Endometrial microvascular endothelial cells (primary cell): ENCODE data around the gene AUNIP. TPM values are rescaled to one million over a fixed set of nuclear protein-coding genes. Genes with fewer than 3 reads are reported as not detected.

Experiments
- in situ Hi-C: cut with HindIII; loops from 2 replicates; pipeline ENCODE4 v1.10.0; 2017; ENCODE audit warnings: low sequenced_read_pairs, low pct_unique_long_range_greater_than_20kb; ENCODE audit errors: inconsistent ontology term
- total RNA-seq: library from RNA; depleted of rRNA; stranded (reverse); fragments of >200 nt; gene quantifications from one replicate; pipeline ENCODE4 v1.2.3, GENCODE V29; 2015; ENCODE audit errors: inconsistent ontology term

Gene AUNIP
- total RNA-seq, 1 donor from 2014 or later, result 1.6 TPM

DNA sequence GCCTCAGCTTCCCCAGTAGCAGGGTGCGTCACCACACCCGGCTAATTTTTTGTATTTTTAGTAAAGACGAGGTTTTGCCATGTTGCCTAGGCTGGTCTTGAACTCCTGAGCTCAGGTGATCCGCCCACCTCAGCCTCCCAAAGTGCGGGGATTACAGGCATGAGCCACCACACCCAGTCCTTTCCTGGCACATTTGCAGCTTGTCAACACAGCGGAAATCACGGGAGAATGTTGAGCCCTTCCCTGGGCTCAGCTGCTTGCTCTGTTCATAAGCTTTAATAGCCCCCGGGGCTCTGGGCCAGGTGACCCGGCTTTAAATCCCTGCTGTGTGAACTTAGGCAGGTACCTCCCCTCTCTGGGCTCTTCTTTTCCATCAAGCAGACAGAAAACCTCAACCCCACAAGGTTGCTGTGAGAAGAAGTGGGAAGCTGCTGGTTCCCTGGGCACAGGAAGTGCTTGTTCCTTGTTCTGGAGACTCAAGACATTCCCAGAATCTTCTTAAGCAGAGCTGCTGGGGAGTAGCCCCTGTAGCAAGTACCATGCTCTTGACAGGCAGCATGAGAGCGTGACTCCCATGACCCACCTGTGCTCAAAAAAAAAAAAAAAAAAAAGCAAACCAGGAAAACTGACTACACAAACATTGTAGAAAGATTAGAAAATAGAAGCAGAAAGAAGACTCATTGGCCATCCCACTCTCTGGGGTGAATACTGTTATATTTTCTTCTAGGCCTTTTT is 73.8 kb downstream of the AUNIP start:
- in situ Hi-C loops, result loop anchor here (25.0 kb wide), 1 partner anchor 173 kb away; the partner anchor contains the start of gene MAN1C1

DNA sequence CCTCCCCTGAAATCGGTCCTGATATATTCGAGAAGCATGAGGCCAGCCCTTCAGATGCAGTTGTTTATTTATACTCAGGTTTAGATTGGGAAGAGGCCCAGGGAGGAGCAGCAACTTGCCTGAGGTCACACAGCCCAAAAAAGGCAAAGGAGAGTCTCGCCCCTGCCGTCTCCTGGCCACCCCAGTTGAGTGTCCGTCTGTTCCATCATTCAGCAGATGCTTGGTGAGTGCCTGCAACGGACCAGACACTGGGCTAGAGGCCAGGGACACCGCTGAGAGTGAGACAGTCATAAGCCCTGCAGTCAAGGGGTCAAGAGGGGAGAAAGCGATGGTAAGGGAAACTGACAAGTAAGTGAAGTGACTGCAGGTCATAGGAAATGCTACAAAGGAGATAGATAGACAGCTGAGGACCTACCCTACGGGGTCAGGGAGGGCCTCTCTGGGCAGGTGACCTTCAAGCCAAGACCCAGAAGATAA is 74.6 kb downstream of the AUNIP start:
- in situ Hi-C loops, result loop anchor here (25.0 kb wide), 1 partner anchor 172 kb away; the partner anchor contains the start of gene MAN1C1

Other genes with a start within 250 kb of the AUNIP start
- gene MAN1C1, start 242.7 kb downstream of the AUNIP start, total RNA-seq, result not detected
- 87.4 TPM for gene SELENON, start 59.3 kb downstream of the AUNIP start, total RNA-seq
- gene MTFR1L, start 39.5 kb downstream of the AUNIP start, total RNA-seq, result 47.1 TPM
- 5.5 TPM for gene PAQR7, start 16.3 kb upstream of the AUNIP start, total RNA-seq
- 92.3 TPM for gene STMN1, start 47.0 kb upstream of the AUNIP start, total RNA-seq
- gene PAFAH2, start 138.6 kb upstream of the AUNIP start, total RNA-seq, result 11.5 TPM
- not detected for gene EXTL1, start 162.3 kb upstream of the AUNIP start, total RNA-seq
- not detected for gene SLC30A2, start 186.7 kb upstream of the AUNIP start, total RNA-seq
- gene TRIM63, start 208.2 kb upstream of the AUNIP start, total RNA-seq, result not detected